ENCODE results near the gene ATOH8.
A peak's percentile ranks its signal among the peaks of the same experiment; 100 is the strongest.
"Not testable (repeated sequence)": the region's sequence is repeated elsewhere in the genome, so short reads cannot be mapped to it uniquely, and the experiment has no call there.

The ATOH8 gene

DNA sequence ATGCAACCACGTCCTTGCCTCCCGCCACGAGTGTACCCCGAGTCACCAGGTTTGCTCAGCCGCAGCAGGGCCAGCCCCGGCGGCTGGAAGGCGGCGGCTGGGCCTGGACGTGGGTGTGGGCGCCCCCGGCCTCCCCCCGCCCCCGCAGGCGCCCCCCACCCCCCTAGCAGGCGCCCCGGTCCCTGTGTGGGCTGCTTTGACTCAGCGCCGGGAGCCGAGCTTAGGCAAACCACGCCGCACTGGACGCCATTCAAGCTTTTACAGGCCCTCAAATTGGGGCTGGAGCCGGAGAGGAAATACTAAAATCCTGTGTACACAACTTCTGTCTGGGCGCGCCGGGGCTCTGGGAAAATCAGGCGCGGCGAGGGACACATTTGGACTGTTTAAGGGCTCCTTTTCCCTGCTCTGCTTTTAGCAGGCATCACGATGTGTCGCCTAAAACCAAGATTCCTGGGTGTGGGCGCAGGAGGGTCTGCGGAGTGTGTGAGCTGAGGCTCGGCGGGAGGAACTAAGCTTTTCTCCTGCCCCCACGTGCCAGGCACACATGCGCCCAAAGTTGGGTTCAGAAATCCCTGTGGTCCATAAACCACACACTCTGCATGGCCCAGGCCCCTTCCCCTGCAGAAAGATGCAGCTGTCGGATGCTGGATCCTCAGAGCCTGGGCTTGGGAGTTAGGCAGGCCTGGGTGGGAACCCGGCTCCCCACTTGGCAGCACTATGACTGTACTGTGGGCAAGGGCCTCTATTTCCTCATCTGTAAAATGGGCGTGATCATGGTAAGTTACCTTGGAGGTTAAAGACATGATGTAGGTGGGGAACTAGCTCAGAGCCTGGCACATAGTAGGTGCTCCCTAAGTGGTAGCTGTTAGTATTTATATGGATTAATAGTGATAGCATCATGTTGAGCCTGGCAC, 57.6 kb downstream of the ATOH8 start:
- DNase-seq, result peak in 2 of 10 donors; percentile 77 to 81
- intact Hi-C loops (cut with DNase I), result no loop called here

DNA sequence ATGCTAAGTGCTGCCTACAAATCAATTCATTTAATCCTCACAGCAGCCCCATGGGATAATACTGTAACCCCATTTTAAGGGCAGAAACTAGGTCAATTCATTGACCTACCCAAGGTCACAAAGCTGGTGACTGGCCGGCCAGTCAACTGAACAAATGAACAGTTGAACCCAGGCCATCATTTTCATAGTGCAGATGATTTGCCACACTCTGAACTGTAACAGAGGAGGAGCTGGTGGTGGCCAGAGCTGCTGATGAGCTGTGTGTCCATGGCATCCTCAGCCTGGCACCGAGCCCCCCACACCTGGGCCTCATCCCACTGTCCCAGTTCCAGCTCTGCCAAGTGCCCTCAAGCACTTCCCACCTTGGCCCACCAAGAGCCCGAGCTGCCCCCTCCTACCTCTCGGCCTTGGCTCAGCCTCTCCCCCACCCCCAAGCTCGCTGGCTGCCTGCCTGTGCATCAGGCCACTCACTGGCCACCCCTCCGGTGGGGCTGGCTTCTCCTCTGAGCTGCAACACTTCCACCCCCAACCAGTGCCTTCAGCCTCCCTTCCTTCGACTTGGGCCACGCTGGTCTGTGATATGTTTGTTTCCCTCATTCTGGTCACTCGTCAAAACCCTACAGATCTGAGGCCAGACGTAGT, 58.4 kb downstream of the ATOH8 start:
- intact Hi-C loops (cut with DNase I), result no loop called here

DNA sequence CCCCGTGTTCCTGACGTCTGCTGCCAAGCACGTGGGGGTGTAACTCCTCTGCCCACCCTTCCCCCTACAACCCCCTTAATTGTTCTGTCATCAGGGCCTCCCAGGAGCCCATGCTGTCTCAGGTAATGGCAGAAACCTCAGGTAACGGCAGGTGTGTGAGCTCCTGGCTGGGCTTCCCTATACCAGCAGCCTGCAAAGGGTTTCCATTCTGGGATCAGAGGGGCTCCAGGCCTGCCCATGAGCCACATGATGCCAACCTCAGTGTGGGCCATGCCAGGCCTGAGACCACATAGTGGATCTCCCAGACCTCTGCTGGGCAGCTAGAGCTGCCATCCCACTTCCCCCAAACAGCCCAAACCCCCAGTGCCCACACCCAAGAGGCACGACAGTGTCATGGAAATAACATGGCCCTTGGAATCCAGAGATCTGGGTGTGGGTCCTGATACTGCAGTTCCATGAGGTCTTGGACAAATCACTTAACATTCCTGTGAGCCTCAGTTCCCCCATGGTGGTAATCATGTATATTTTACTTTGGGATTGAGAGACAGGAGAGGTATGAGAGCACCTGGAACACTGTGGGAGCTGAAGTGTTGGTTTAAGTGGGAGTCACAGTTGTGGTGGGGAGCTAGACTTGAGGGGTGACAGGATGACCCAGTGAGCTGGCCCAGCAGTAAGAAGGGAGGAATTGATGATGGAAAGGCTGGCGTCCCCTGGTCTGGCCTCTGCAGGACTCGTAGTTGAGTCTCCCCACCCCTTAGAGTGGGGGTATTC, 59.6 kb downstream of the ATOH8 start:
- DNase-seq, result no peak
- intact Hi-C loops (cut with DNase I), result no loop called here

More for the DNA sequence above, 58.4 kb downstream of the ATOH8 start:
- no peak for DNase-seq

DNA sequence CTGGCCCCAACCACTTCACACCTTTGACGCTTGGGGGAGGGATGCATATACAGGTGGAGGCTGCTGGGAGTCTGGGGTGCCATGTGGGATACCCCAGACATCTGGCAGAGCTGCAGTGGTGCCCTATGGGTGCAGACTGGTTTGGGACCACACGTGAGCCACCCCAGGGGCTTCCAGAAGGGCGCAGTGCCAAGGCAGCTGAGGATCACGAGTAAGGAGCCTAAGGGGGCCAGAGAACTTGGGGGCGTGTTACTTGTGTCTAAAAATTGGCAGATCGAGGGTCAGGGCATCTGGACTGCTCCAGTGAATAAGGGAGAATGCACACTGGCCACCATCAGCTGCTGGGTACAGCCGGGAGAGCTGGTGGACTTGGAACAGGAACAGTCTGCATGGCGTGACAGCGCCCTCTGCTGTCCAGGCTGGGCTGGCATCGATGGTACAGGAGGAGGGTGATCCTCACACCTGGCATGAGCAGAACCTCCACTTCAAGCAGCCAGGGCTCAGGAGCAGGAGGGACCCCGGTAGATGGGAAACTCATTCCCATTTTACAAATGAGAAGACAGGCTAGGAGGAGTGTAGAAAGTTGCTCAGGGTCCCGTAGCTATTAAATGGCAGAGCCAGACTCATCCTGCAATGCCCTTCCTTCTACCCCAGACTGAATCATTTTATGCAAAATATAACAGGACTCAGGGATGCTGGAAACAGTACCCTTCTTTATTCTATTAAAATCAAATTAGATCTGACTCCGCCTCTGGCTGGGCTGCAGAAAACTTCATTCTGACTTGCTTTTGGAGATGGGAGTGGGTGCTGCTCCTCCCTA, 60.4 kb downstream of the ATOH8 start:
- intact Hi-C loops (cut with DNase I), result loop anchor here (1.0 to 2.0 kb wide), 2 partner anchors 85 to 177 kb away; no protein-coding TSS in a partner anchor

DNA sequence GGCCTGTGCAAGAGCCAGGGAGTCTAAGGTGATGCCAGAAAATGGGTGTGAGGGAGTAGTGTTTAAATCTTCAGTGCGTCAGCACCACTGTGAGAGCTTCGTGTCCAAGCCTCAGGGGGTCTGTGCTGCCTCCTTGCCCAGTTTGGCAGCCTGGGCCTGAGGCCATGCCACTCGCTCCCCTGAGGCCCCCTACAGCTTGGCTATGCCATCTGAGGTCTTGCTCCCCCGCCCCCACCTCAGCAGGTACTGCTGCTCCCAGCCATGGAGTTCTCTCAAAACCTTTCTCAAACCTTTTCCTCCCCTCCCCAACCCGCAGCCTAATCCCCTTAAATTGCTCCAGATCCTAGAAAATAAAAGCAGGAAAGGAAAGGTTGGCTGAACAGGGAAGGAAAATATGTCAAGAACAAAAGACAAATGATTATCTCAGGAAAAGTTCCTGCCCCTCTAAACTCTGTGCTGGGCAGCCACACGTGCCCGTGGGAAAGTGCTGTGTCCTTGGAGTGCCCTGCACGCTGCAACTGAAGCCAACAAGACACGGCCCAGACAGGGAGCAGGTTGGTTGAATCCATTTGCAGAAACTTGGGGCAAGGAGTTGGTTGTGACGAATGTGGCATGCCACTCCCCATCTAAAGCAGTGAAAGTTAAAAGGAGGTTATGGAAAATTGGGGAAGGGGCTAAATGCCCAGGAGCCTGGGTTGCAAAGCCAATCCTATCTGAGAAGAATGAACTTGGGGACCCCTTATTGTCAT, 61.2 kb downstream of the ATOH8 start:
- DNase-seq, result no peak
- intact Hi-C loops (cut with DNase I), result loop anchor here (1.0 to 2.0 kb wide), 2 partner anchors 86 to 178 kb away; no protein-coding TSS in a partner anchor

More for the DNA sequence above, 60.4 kb downstream of the ATOH8 start:
- DNase-seq, result peak; percentile 87 to 99 (median 96)

DNA sequence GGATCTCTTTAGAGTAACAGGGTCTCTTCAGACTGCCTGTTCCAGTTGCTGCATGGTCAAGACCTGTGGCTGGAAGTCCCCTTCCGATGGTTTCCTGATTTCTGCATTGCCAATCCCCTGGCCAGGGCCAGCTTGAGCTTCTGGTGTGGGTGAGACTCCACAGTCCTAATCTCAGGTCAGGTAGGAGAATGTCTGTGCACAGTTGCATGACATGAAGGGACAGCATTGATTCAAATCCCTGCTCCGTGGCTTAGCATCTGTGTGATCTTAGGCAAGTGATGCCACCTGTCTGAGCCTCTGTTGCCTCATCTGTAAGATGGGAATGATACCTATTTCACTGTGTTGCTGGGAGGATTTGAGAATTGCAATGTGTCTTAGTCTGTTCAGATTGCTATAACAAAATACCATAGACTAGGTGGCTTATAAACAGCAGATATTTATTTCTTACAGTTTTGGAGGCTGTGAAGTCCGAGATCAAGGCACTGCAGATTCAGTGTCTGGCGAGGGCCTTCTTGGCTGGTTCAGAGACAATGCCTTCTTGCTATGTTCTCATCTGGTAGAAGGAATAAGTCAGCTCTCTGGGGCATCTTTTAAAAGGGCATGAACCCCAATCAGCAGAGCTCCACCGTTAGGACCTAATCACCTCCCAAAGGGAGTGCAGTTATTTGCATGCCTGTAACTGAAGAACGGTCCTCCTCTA, 66.2 kb downstream of the ATOH8 start:
- intact Hi-C loops (cut with DNase I), result no loop called here

DNA sequence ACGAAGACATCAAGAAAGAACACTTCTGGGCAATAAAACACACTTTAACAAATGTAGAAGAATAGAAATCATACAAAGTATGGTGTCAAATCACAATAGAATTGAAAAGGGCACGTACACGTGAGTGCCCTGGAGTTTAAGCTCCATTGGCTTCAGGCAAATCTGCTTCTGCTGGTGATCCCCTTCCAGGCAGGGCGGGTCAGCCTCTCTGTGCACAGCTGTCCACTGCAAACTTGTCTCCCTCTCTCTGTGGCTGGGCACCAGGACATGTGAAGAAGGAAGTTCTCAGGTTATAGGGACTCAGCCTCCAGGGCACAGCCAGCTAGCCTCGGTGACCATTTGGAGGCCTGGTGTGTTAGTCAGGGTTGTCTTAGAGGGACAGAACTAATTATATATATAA, 69.0 kb downstream of the ATOH8 start:
- no peak for DNase-seq
- intact Hi-C loops (cut with DNase I), result no loop called here

More for the DNA sequence above, 66.2 kb downstream of the ATOH8 start:
- DNase-seq, result no peak

DNA sequence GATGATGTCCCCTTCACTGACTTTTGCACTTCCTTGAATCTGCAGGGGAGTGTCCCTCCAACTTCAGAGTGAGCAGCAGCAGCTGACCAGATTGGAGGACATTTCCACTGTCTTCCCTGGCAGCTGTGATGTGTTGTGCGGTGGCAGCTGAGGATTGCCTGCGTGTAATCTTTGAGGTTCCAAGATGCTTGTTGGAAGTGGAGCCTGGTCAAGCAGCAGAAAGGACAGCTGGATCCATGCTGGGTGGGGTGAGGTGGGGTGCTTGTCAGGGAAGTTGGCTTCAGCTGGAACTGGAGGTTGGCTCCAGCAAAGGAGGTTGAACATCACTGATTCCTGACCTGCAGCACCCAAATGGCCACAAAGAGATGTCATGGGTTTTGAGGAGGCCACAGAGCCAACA, 70.2 kb downstream of the ATOH8 start:
- intact Hi-C loops (cut with DNase I), result no loop called here
- DNase-seq, result no peak

DNA sequence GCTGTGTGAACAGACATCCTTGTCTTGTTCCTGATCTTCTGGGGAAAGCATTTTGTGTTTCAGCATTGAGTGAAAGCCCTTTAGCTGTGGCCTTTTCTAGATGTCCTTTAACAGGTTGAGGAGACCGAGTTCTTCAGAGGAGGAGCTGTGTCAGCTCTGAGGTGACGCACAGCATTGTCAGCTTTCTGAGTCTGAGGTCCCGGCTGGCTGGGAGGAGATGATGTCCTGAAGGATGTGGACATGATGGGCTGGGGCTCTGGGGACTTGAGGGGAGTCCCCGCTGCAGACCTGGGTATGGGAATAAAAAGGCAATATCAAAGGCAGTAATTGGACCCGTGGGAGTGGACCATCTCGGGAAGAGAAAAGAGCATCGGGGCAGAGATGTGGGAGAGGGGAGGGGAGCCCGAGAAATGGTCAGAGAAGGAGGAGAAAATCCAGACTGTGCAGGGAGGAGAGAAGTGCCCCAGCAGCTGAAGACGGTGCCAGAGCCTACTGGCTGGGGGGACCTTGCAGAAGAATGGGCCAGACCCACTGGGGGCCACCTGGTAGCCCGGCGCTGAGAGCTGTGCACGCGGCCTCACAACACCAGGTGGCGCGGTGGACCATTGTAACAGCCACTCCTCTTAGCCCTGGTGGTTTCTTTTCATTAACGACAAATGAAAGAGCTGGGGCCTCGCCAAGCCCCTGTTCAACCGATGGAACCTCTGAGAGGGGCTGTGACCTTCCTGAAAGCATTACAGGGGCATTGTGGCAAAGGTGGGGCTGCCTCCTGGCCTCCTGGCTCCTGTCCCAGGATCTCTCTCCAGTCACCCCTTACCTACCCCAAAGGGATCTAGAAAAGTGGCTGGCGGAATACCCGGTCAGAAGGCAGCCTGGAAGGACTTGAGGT, 73.4 kb downstream of the ATOH8 start:
- intact Hi-C loops (cut with DNase I), result loop anchor here (1.0 to 5.0 kb wide), 2 partner anchors 60 to 251 kb away; partner anchors contain the start of gene ST3GAL5
- DNase-seq, result peak; percentile 50 to 96 (median 79)

DNA sequence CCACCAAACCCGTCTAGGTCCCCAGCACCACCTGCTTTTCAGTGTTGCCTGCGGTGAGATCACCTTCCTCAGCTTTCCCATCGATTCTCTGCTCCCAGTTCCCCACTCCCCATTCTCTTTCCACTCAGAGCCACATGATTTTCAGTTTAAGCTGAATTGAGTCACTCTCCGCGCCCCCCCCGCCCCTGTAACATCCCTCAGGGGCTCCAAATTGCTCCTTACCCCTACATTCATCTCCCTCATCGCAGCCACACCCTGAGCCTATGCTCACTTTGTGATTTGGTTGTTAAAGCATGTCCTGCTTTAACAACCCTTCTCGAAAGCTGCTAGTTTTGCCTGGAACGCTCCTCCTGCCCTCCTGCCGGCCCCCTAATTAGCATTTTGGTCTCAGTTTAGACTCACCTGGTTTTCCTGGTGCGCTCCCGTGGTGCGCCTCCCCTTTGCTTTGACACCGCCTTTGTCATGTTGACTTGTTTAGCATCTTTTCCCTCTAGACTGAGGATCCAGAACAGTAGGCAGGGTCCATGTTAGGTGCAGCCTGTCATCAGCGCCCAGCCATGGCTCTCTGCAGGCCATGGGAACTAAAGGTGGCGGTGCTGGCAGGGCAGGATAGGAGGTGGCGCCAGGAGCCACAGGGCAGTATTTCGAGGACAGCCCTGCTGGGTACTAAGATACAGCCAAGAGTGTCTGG, 74.2 kb downstream of the ATOH8 start:
- intact Hi-C loops (cut with DNase I), result loop anchor here (1.0 to 5.0 kb wide), 2 partner anchors 59 to 250 kb away; partner anchors contain the start of gene ST3GAL5

DNA sequence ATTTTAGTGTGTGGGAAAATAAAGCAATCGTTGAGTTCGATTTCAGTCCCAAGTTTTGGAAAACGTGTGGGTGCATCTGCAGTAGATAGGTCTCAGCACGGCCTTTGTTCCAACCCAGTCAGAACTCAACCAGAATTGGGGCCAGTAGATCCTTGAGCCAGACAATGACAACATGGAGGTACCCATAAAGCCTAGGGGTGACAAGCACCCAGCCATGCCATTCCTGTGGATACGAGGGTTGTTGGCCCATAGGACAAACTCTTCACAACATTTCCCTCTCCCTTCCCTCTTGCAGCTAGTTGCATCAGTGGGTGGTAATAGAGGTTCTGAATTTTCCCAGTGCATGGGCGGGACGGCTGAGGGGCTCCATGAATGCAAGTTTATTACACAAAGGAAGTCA, 74.9 kb downstream of the ATOH8 start:
- intact Hi-C loops (cut with DNase I), result loop anchor here (5.0 kb wide), 1 partner anchor 59 kb away; the partner anchor contains the start of gene ST3GAL5
- DNase-seq, result no peak

More for the DNA sequence above, 74.2 kb downstream of the ATOH8 start:
- DNase-seq, result no peak

DNA sequence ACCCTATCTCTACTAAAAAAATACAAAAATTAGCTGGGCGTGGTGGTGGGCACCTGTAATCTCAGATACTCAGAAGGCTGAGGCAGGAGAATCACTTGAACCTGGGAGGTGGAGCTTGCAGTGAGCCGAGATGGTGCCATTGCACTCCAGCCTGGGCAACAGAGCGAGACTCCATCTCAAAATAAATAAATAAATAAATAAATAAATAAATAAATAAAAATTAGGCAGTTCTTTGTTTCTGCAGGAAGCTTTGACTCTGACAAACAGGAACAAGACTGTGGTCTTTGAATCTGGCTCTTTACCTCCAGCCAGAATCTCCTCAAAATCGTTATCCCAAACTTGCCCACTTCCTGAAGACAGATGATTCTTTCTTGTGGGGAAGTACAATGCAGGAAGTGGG, 75.6 kb downstream of the ATOH8 start:
- DNase-seq, result not testable (repeated sequence)
- intact Hi-C loops (cut with DNase I), result loop anchor here (5.0 kb wide), 1 partner anchor 58 kb away; the partner anchor contains the start of gene ST3GAL5

DNA sequence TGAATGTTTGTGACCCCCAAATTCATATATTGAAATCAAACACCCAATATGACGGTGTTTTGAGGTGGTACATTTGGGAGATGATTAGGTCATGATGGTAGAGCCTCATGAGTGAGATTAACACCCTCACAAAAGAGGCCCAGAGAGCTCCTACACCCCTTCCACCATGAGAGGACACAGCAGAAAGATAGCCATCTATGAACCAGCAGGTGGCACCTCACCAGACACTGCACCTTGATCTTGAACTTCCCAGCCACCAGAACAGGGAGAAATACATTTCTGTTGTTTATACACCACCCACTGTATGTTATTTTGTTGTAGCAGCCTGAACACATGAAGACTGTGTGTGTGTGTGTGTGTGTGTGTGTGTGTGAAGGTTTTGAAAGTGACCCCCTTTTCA, 76.9 kb downstream of the ATOH8 start:
- DNase-seq, result no peak
- intact Hi-C loops (cut with DNase I), result no loop called here

DNA sequence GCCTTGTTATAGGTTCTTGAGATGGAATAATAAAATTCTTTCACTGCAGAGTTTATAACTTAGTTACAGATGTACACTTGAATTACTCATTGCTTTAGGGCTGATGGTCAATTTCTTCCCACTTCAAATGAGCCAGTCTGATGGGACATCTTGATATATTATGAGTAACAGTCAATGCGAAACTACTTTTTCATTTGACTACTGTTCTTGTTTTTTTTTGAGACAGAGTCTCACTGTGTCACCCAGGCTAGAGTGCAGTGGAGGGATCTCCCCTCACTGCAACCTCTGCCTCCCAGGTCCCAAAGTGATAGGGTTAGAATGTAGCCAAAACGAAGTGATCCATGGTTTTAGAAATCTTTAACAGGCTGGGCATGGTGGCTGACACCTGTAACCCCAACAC, 77.9 kb downstream of the ATOH8 start:
- intact Hi-C loops (cut with DNase I), result no loop called here
- DNase-seq, result no peak

DNA sequence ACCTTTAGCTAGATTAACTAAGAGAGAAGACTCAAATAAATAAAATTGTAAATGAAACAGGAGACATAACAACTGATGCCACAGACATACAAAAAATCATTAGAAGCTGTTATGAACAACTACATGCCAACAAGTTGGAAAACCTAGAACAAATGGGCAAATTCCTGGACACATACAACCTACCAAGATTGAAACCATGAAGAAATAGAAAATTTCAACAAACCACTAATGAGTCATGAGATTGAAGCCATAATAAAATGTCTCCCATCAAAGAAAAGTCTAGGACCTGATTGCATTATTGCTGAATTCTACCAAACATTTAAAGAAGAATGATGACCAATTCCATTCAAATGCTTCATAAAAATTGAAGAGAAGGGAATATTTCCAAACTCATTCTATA, 80.7 kb downstream of the ATOH8 start:
- intact Hi-C loops (cut with DNase I), result no loop called here
- no peak for DNase-seq
